ENCODE data around the gene TIFAB. TPM values are rescaled to one million over a fixed set of nuclear protein-coding genes. Genes with fewer than 3 reads are reported as not detected.

TIFAB gene
- total and polyA plus RNA-seq, 12 donors = under 0.01 to 1.7 (median 0.04) TPM; not detected in 8

DNA sequence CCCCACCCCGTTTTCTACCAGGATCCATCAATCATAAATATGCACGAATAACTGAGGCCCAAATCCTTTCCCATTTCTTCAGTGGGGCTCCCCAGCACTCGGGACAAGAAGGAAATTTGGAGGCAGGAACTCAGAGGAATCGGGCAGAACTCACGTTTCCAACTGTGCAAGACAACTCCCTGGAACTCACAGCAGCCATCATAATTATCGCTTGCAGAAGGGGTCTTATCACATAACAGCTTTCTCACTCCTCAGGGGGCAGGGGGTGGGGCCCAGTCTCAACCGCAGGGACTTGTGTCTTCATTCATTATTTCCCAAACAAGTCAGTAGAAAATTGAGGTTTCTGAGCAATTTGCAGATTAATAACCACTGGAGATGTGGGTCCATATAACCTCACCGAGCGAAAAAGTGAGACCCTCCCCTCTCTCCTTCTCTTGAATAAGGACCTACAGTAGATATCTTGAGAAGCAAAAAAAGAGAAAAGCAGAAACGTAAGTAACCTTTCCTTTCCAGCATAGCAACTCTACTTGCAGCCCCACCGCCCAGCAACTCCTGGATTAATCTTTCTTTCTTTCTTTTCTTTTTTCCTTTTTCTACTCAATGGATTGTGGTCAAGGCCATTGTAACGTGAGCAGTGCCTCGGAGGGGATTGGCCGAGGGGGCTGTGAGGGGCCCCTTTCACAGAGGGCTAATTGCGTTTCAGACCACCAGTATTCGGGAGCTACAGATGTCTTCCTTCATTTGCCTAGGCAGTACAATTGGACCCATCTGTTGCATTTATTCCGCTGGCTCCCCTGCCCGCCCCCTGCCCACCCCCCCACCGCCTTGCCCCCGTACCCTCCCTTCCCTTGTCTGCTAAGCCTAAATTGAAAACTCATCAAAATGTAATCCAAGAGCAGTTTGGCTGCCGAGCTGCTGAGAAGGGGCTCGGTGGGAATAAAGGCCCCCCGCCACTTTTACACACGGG is 24.7 kb upstream of the TIFAB start:
- Histone ChIP-seq H3K36me3 (no peaks in the 10 kb centered on the region), H3K4me1 (no peaks in the 10 kb centered on the region), H3K27me3 (peaks cover 0 to 94% (median 75%) of the 10 kb centered on the region in 7 donors), H3K4me3 (no peak overlapping the region), H3K27ac (no peak overlapping the region), H3K9me3 (no peaks in the 10 kb centered on the region)
- ATAC-seq = no peak
- intact Hi-C loops (cut with DNase I) = loop anchor here in 1 of 10 donors (10.0 kb wide), 1 partner anchor 358 kb away; the partner anchor contains the start of gene SLC25A48
- TF ChIP-seq, protein P1, sequence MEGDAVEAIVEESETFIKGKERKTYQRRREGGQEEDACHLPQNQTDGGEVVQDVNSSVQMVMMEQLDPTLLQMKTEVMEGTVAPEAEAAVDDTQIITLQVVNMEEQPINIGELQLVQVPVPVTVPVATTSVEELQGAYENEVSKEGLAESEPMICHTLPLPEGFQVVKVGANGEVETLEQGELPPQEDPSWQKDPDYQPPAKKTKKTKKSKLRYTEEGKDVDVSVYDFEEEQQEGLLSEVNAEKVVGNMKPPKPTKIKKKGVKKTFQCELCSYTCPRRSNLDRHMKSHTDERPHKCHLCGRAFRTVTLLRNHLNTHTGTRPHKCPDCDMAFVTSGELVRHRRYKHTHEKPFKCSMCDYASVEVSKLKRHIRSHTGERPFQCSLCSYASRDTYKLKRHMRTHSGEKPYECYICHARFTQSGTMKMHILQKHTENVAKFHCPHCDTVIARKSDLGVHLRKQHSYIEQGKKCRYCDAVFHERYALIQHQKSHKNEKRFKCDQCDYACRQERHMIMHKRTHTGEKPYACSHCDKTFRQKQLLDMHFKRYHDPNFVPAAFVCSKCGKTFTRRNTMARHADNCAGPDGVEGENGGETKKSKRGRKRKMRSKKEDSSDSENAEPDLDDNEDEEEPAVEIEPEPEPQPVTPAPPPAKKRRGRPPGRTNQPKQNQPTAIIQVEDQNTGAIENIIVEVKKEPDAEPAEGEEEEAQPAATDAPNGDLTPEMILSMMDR (IDR thresholded peaks at IDR 0.05) = no peak
- no peak for DNase-seq
- WGBS, 2 donors = 26 to 27% methylated on average over 24 of the region's 24 CpGs

DNA sequence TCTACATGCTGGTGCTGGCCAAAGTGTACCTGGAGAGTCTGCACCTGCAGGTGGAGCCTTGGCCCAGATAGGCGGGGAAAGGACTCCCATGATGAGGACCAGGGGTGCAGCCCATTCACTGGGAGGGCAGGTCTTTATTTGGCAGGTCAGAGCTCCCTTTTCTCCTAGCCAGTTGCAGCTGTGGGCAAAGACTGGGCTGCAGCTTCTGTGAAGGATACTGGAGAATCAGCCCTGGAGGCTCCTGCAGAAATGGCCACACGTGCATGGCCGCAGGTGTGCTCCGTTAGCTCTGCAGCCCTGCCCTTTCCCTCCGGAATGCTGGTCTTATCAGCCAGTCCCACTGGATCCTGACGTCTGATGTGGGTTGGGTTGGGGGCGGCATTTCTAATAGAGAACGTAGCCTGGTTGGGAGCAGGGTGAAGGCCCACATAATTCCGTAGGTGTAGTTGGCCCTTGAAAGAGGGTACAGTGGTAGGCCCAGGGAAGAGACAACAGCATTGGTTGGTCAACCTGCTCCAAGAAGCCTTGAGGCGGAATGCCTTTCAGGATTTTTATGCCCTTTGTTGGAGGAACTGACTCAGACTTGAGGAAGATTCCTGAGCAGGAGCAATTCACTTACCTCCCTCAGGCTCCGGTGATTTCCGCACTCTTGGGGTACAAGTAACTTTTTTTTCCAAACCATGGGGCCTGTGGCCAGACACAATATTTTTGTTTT is 22.0 kb upstream of the TIFAB start:
- no peak overlapping the region for H3K4me3 ChIP-seq
- no peak for ATAC-seq
- intact Hi-C loops (cut with DNase I) = loop anchor here in 1 of 10 donors (10.0 kb wide), 1 partner anchor 361 kb away; the partner anchor contains the start of gene SLC25A48
- H3K27ac ChIP-seq = no peak overlapping the region
- no peaks in the 10 kb centered on the region for H3K36me3 ChIP-seq
- 71 to 73% methylated on average over 12 of the region's 12 CpGs for WGBS, 2 donors
- H3K4me1 ChIP-seq = no peaks in the 10 kb centered on the region
- DNase-seq = no peak
- H3K9me3 ChIP-seq = no peaks in the 10 kb centered on the region
- H3K27me3 ChIP-seq = peaks cover 0 to 98% (median 81%) of the 10 kb centered on the region in 7 donors
- TF ChIP-seq, protein P1 (IDR thresholded peaks at IDR 0.05) = no peak

DNA sequence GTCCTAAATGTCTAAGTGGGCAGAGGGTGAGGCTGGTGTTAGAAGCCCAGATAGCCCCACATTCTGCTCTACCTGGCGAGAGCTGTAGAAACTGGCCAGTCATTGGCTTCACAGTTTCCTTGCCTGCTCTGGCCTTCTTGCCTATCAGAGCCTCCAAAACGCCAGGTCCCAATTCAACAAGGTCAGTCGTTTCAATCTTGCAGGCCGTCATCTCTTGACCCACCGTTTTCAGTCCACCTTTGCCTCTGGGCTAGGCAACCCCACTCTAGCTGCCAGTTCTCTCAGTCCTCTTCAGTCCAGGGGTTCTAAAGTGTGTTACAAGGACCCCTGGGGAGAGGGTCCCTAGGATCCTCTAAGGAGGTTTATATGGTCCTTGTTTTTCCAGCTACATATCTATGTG is 20.0 kb upstream of the TIFAB start:
- no peaks in the 10 kb centered on the region for H3K9me3 ChIP-seq
- WGBS, 2 donors = 80 to 85% methylated on average over 5 of the region's 5 CpGs
- TF ChIP-seq, protein P1 (IDR thresholded peaks at IDR 0.05) = no peak
- no peaks in the 10 kb centered on the region for H3K36me3 ChIP-seq
- H3K27ac ChIP-seq = no peak overlapping the region
- intact Hi-C loops (cut with DNase I) = loop anchor here in 1 of 10 donors (10.0 kb wide), 1 partner anchor 363 kb away; the partner anchor contains the start of gene SLC25A48
- no peak for DNase-seq
- H3K27me3 ChIP-seq = peaks cover 0 to 98% (median 86%) of the 10 kb centered on the region in 7 donors
- no peaks in the 10 kb centered on the region for H3K4me1 ChIP-seq
- ATAC-seq = no peak
- no peak overlapping the region for H3K4me3 ChIP-seq

DNA sequence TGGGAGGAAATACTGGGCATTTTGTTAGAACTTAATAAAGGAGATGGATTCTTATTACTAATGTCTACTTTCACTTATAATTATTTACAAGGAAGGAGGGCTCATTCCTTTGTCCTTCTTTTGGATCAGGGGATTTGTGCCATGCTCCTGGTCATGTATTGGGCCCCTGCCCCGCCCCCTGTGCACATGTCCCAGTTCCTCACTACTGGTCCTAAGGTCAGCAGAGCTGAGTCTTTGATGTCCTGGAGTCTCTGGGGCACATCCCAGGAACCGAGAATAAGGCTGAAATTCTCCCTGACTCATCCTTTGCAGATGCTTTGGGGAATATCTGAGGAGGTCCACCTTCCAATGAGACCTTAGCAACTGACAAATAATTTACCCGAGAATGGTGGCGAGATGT is 19.6 kb upstream of the TIFAB start:
- H3K27me3 ChIP-seq = peaks cover 3 to 98% (median 86%) of the 10 kb centered on the region in 7 donors
- intact Hi-C loops (cut with DNase I) = loop anchor here in 1 of 10 donors (10.0 kb wide), 1 partner anchor 363 kb away; the partner anchor contains the start of gene SLC25A48
- H3K4me3 ChIP-seq = no peak overlapping the region
- no peaks in the 10 kb centered on the region for H3K36me3 ChIP-seq
- 81 to 83% methylated on average over 4 of the region's 4 CpGs for WGBS, 2 donors
- H3K4me1 ChIP-seq = peaks cover 0 to 2% (median under 1%) of the 10 kb centered on the region in 9 donors
- ATAC-seq (no peak), DNase-seq (no peak)
- no peaks in the 10 kb centered on the region for H3K9me3 ChIP-seq
- H3K27ac ChIP-seq = no peak overlapping the region
- TF ChIP-seq, protein P1 (IDR thresholded peaks at IDR 0.05) = no peak
